IMR-90 (cell line): ENCODE measurements around the gene ZFAND2A. TPM values are rescaled to one million over a fixed set of nuclear protein-coding genes. Genes with fewer than 3 reads are reported as not detected.

ENCODE experiments used
- ATAC-seq: fragments of 200-7000 bp; cut with Tn5 transposase; 2 replicates; pipeline ENCODE4 v1.9.1; 2020; ENCODE audit warnings: low read depth, mild to moderate bottlenecking, moderate library complexity
- BruUV-seq: library from RNA; stranded (reverse); fragments of 400-500 nt; replicated peaks from 2 replicates; lab custom pipeline; 2021; lab: Mats Ljungman, UMichigan
- CTCF ChIA-PET: fragments of 300-600 bp; formaldehyde crosslinking; extraction: SDS; loops from one replicate; lab custom pipeline; 2021; ENCODE audit warnings: antibody characterized with exemption; lab: Yijun Ruan, JAX
- POLR2A ChIA-PET: fragments of 300-600 bp; sonication (Branson Sonifier 250); formaldehyde crosslinking; loops from one replicate; lab custom pipeline; 2022; ENCODE audit warnings: antibody characterized with exemption; ENCODE audit not compliant: unreplicated experiment; lab: Charles Lee
- DNase-seq: peaks from one replicate; pipeline ENCODE4 v3.0.0; 2013
- H2AFZ ChIP-seq: replicated peaks from 2 replicates; pipeline ENCODE3; 2013; ENCODE audit warnings: low read length, mild to moderate bottlenecking; ENCODE audit not compliant: poor library complexity
- H2AK5ac ChIP-seq: 2 replicates; pipeline ENCODE4 v1.6.1; 2013; ENCODE audit warnings: low read depth, low read length, inconsistent platforms
- H2AK9ac ChIP-seq: replicated peaks from 2 replicates; pipeline ENCODE3; 2013; ENCODE audit warnings: mild to moderate bottlenecking, low read depth, low read length, moderate library complexity; ENCODE audit not compliant: poor library complexity
- H2BK120ac ChIP-seq: 2 replicates; pipeline ENCODE4 v1.6.1; 2013; ENCODE audit warnings: low read depth, low read length, inconsistent platforms
- H2BK15ac ChIP-seq: 3 replicates; pipeline ENCODE4 v1.6.1; 2013; ENCODE audit warnings: low read depth, low read length, inconsistent platforms
- H2BK20ac ChIP-seq: 2 replicates; pipeline ENCODE4 v1.6.1; 2013; ENCODE audit warnings: low read depth, mild to moderate bottlenecking, inconsistent platforms, low read length, moderate library complexity
- H2BK5ac ChIP-seq: 2 replicates; pipeline ENCODE4 v1.6.1; 2013; ENCODE audit warnings: mild to moderate bottlenecking, low read depth, low read length, inconsistent platforms; ENCODE audit not compliant: poor library complexity, severe bottlenecking
- H3K14ac ChIP-seq: replicated peaks from 2 replicates; pipeline ENCODE4 v1.6.1; 2013; ENCODE audit warnings: low read depth, low read length, inconsistent platforms
- H3K18ac ChIP-seq: 2 replicates; pipeline ENCODE4 v1.6.1; 2013; ENCODE audit warnings: low read depth, low read length, control low read depth
- H3K23ac ChIP-seq: 2 replicates; pipeline ENCODE4 v1.6.1; 2013; ENCODE audit warnings: low read depth, low read length, inconsistent platforms
- H3K27ac ChIP-seq: 2 replicates; pipeline ENCODE4 v1.5.1; 2013; ENCODE audit warnings: mild to moderate bottlenecking, control low read depth, low read length; ENCODE audit not compliant: insufficient read depth
- H3K27me3 ChIP-seq: 2 replicates; pipeline ENCODE4 v1.6.1; 2013; ENCODE audit warnings: low read length; ENCODE audit not compliant: control insufficient read depth, insufficient read depth
- H3K36me3 ChIP-seq: 2 replicates; pipeline ENCODE4 v1.6.1; 2013; ENCODE audit warnings: low read length, mixed read lengths; ENCODE audit not compliant: control insufficient read depth, insufficient read depth
- H3K4ac ChIP-seq: 2 replicates; pipeline ENCODE4 v1.6.1; 2013; ENCODE audit warnings: low read depth, low read length, inconsistent platforms
- H3K4me1 ChIP-seq: 2 replicates; pipeline ENCODE4 v1.6.1; 2013; ENCODE audit warnings: low read length, mixed read lengths; ENCODE audit not compliant: control insufficient read depth, insufficient read depth
- H3K4me2 ChIP-seq: 2 replicates; pipeline ENCODE4 v1.6.1; 2013; ENCODE audit warnings: low read depth, mild to moderate bottlenecking, control low read depth, low read length, moderate library complexity
- H3K4me3 ChIP-seq: 2 replicates; pipeline ENCODE4 v1.5.1; 2013; ENCODE audit warnings: low read depth, mild to moderate bottlenecking, control low read depth, low read length, moderate library complexity; ENCODE audit not compliant: insufficient read depth
- H3K56ac ChIP-seq: 2 replicates; pipeline ENCODE4 v1.6.1; 2013; ENCODE audit warnings: low read length, inconsistent platforms; ENCODE audit not compliant: insufficient read depth; ENCODE audit errors: extremely low read depth
- H3K79me1 ChIP-seq, 2 experiments: 2 replicates each; pipeline ENCODE4 v1.6.1; 2013; ENCODE audit warnings: low read length in 2 of 2, inconsistent platforms in 1 of 2, low read depth in 1 of 2
- H3K9ac ChIP-seq: 2 replicates; pipeline ENCODE4 v1.6.1; 2013; ENCODE audit warnings: low read depth, low read length, control low read depth
- H3K9me1 ChIP-seq: 2 replicates; pipeline ENCODE4 v1.6.1; 2013; ENCODE audit warnings: low read length, inconsistent platforms; ENCODE audit not compliant: insufficient read depth
- H3K9me3 ChIP-seq: 2 replicates; pipeline ENCODE4 v1.6.1; 2013; ENCODE audit warnings: low read length; ENCODE audit not compliant: control insufficient read depth, insufficient read depth
- H4K20me1 ChIP-seq: 2 replicates; pipeline ENCODE4 v1.6.1; 2013; ENCODE audit warnings: low read length, inconsistent platforms; ENCODE audit not compliant: insufficient read depth
- H4K5ac ChIP-seq: 2 replicates; pipeline ENCODE4 v1.6.1; 2013; ENCODE audit warnings: mild to moderate bottlenecking, low read depth, low read length, control low read depth
- H4K8ac ChIP-seq, 2 experiments: 2 replicates each; pipeline ENCODE4 v1.6.1; 2013; ENCODE audit warnings: low read depth in 2 of 2, low read length in 2 of 2, control low read depth in 1 of 2, inconsistent platforms in 1 of 2
- H4K91ac ChIP-seq: 2 replicates; pipeline ENCODE4 v1.6.1; 2013; ENCODE audit warnings: low read depth, low read length, inconsistent platforms; ENCODE audit not compliant: insufficient read depth
- BHLHE40 ChIP-seq: fragments of 150-350 bp; IDR thresholded peaks from 2 replicates; pipeline ENCODE4 v1.6.1; 2016; ENCODE audit warnings: mild to moderate bottlenecking, low read depth, low read length
- CHD1 ChIP-seq: IDR thresholded peaks from 2 replicates; pipeline ENCODE4 v1.6.1; 2012; ENCODE audit warnings: low read depth, low read length, improper control_type of control experiment
- CTCF ChIP-seq: conservative IDR thresholded peaks from 2 replicates; pipeline ENCODE4 v1.5.1; 2012; ENCODE audit warnings: mild to moderate bottlenecking, low read depth, low read length, improper control_type of control experiment
- FOS ChIP-seq: fragments of 150-350 bp; IDR thresholded peaks from 2 replicates; pipeline ENCODE4 v1.6.1; 2016; ENCODE audit warnings: low read depth, low read length
- MAZ ChIP-seq: IDR thresholded peaks from 2 replicates; pipeline ENCODE4 v1.6.1; 2012; ENCODE audit warnings: low read depth, mild to moderate bottlenecking, low read length, improper control_type of control experiment, moderate library complexity, borderline replicate concordance
- RFX5 ChIP-seq: IDR thresholded peaks from 2 replicates; pipeline ENCODE4 v1.8.0; 2012; ENCODE audit warnings: low read depth, mild to moderate bottlenecking, low read length, moderate library complexity
- WGBS, 2 experiments: methylation state at CpG; one replicate each; pipeline versions ENCODE4 v1.1.5 to v1.1.7; 2013; ENCODE audit warnings: missing lambda C conversion rate in 2 of 2; ENCODE audit not compliant: insufficient read length in 1 of 2; ENCODE audit errors: extremely low coverage in 2 of 2; 5-methylcytosine and 5-hydroxymethylcytosine counted together
- dilution Hi-C: fragments of 300-500 bp; cut with HindIII; formaldehyde crosslinking; loops from one replicate; pipeline ENCODE4 v1.14.3; 2018; ENCODE audit warnings: low sequenced_read_pairs; ENCODE audit not compliant: unreplicated experiment
- in situ Hi-C: fragments of 300-500 bp; cut with MboI; formaldehyde crosslinking; loops from 3 replicates; pipeline ENCODE4 v1.14.3; 2019; ENCODE audit warnings: low sequenced_read_pairs, inconsistent platforms, mixed read lengths
- intact Hi-C: fragments of 100-400 bp; cut with micrococcal nuclease; formaldehyde crosslinking; loops from 2 replicates; pipeline ENCODE4 v1.10.0; 2022
- polyA plus RNA-seq, 3 experiments: library from polyadenylated mRNA; depleted of rRNA; stranded (reverse); fragments of >200 nt; gene quantifications; 2 replicates each; pipeline ENCODE4 v1.2.3, GENCODE V29; 2012; ENCODE audit warnings: low replicate concordance in 1 of 3
- total RNA-seq: library from RNA; depleted of rRNA; stranded (reverse); fragments of >200 nt; gene quantifications from 2 replicates; pipeline ENCODE4 v1.2.3, GENCODE V29; 2012

Gene ZFAND2A
- total and polyA plus RNA-seq, 2 of the 4 experiments (the other 2 are of a cell fraction) = 11.8 to 28.7 TPM

GRCh38 chr7:1170741-1171501, 10.9 kb upstream of the ZFAND2A start:
- in situ Hi-C loops = loop anchor here (10.0 kb wide), 1 partner anchor 176 kb away; no protein-coding TSS in a partner anchor

More at GRCh38 chr7:1170741-1171501, 10.9 kb upstream of the ZFAND2A start:
- Histone ChIP-seq H4K20me1 (no peaks in the 10 kb centered on the region), H2AK5ac (no peak overlapping the region), H3K14ac (no peak overlapping the region), H3K9me1 (no peaks in the 10 kb centered on the region), H3K36me3 (no peaks in the 10 kb centered on the region), H3K27me3 (no peaks in the 10 kb centered on the region), H2BK15ac (no peak overlapping the region), H3K56ac (no peak overlapping the region), H3K27ac (no peak overlapping the region), H3K4me3 (no peak overlapping the region), H3K9me3 (no peaks in the 10 kb centered on the region), H4K8ac (no peak overlapping the region), H3K23ac (no peak overlapping the region), H4K91ac (no peak overlapping the region), H3K4me1 (no peaks in the 10 kb centered on the region), H3K18ac (no peak overlapping the region), H4K5ac (no peak overlapping the region), H3K4me2 (no peak overlapping the region), H2BK120ac (no peak overlapping the region), H2BK20ac (no peak overlapping the region), H3K9ac (no peak overlapping the region), H2BK5ac (no peak overlapping the region), H2AFZ (no peak overlapping the region), H3K4ac (no peak overlapping the region), H2AK9ac (no peak overlapping the region), H3K79me1 (no peaks in the 10 kb centered on the region)
- ChIA-PET CTCF (interaction anchor here (0.7 kb wide), 1 partner anchor 178 kb away, joined by 4 read pairs; no protein-coding TSS in a partner anchor), POLR2A (no interaction called here)
- ATAC-seq (no peak), DNase-seq (no peak)
- 92% methylated on average over 5 of the region's 26 CpGs; no CpG with 5 or more reads in 1 of the 2 experiments for WGBS, 2 experiments
- TF ChIP-seq CHD1 (no peak), RFX5 (no peak), FOS (no peak), CTCF (no peak), BHLHE40 (no peak), MAZ (no peak)
- dilution Hi-C loops (no loop called here), intact Hi-C loops (no loop called here)
- no TSS peak for BruUV-seq
